Activated CD4-positive, alpha-beta memory T cell treated with anti-CD3 and anti-CD28 coated beads, Interleukin-2, amount 10 ng/mL, durations not matched to agents 7 days and 5 days (primary cell): Measurements from ENCODE around the gene KIT. TPM values are rescaled to one million over a fixed set of nuclear protein-coding genes. Genes with fewer than 3 reads are reported as not detected.

Experiments used
- CTCF ChIA-PET: fragments of 350-600 bp; sonication (Branson Sonifier 250); formaldehyde crosslinking; loops from one replicate; lab custom pipeline; 2021; ENCODE audit warnings: antibody characterized with exemption, inconsistent platforms; lab: Charles Lee
- POLR2A ChIA-PET: fragments of 350-600 bp; sonication (Branson Sonifier 250); formaldehyde crosslinking; loops from one replicate; lab custom pipeline; 2021; ENCODE audit warnings: antibody characterized with exemption; lab: Charles Lee
- DNase-seq: peaks from one replicate; pipeline ENCODE4 v3.0.0-alpha.2; 2020
- H3K27ac Mint-ChIP-seq: one replicate; pipeline ENCODE4 v1.8.0; 2021; ENCODE audit warnings: mild to moderate bottlenecking, mixed read lengths
- H3K27me3 Mint-ChIP-seq: one replicate; pipeline ENCODE4 v1.8.0; 2021; ENCODE audit warnings: mixed read lengths
- H3K36me3 Mint-ChIP-seq: one replicate; pipeline ENCODE4 v1.8.0; 2021; ENCODE audit warnings: low read depth, mixed read lengths
- H3K4me1 Mint-ChIP-seq: one replicate; pipeline ENCODE4 v1.8.0; 2021; ENCODE audit warnings: mixed read lengths
- H3K4me3 Mint-ChIP-seq: one replicate; pipeline ENCODE4 v1.8.0; 2021; ENCODE audit warnings: mild to moderate bottlenecking, mixed read lengths
- H3K9me3 Mint-ChIP-seq: one replicate; pipeline ENCODE4 v1.8.0; 2021; ENCODE audit warnings: mixed read lengths
- total RNA-seq, 2 experiments: library from RNA; stranded (reverse); gene quantifications; one replicate each; pipeline ENCODE4 v1.2.3, GENCODE V29; 2021

Gene KIT
- total RNA-seq, 2 experiments from 2014 or later, result 0.65 to 0.73 TPM

DNA sequence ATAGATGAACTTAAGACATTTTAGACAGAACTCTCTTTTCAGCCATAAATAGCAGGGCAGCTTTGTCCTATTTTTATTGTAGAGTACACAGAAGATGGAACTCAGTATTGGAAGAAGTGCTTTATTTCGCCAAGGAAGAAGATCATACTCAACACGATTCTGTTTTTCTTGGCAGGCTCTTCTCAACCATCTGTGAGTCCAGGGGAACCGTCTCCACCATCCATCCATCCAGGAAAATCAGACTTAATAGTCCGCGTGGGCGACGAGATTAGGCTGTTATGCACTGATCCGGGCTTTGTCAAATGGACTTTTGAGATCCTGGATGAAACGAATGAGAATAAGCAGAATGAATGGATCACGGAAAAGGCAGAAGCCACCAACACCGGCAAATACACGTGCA, 37.6 kb downstream of the KIT start:
- no peak overlapping the region for H3K4me3 Mint-ChIP-seq
- DNase-seq, result no peak
- no peaks in the 10 kb centered on the region for H3K36me3 Mint-ChIP-seq
- H3K27me3 Mint-ChIP-seq, result peaks cover 1% of the 10 kb centered on the region
- ChIA-PET CTCF (no interaction called here), POLR2A (no interaction called here)
- no peaks in the 10 kb centered on the region for H3K9me3 Mint-ChIP-seq
- no peaks in the 10 kb centered on the region for H3K4me1 Mint-ChIP-seq
- H3K27ac Mint-ChIP-seq, result no peak overlapping the region

DNA sequence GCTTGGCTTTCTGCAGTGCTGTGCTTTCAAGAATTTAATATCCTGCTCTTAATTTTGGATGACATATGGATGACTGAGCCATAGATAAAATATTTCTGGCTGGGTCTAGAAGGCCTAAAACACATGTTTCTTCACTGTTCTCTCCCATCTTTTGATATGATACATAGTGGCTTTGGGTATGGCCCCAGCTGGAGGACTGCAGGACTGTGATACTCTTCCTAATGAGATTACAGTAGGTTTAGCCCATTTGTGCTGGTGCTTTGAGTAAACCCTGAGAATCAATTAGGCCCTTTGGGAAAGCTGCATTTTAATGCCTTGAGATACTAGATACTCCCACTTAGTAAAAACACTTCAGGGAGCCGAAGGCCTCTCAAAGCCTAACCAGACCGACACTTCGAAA, 38.0 kb downstream of the KIT start:
- Mint-ChIP-seq H3K36me3 (no peaks in the 10 kb centered on the region), H3K4me3 (no peak overlapping the region), H3K9me3 (no peaks in the 10 kb centered on the region), H3K27ac (no peak overlapping the region), H3K4me1 (no peaks in the 10 kb centered on the region), H3K27me3 (peaks cover 1% of the 10 kb centered on the region)
- DNase-seq, result no peak
- POLR2A ChIA-PET, result no interaction called here
- CTCF ChIA-PET, result no interaction called here

DNA sequence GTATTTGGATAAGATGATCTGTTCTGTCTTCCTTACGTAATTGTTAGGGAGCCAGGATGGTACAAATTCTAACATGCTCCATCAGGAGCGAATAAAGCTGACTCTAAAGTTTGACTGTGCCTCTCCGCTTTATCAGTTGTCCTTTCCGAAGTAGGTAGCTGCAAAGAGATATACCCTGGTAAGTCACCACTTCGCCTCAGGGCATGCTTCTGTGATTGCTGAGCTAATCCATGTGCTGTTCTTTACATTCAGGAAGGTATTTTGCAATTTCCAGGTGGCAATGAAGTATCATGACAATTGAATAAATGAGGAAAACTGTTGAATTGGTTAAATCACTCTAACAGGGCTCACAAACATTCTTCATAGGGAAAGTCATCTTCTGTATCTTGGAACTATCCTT, 38.9 kb downstream of the KIT start:
- H3K36me3 Mint-ChIP-seq, result no peaks in the 10 kb centered on the region
- H3K9me3 Mint-ChIP-seq, result no peaks in the 10 kb centered on the region
- no peak overlapping the region for H3K4me3 Mint-ChIP-seq
- no peak overlapping the region for H3K27ac Mint-ChIP-seq
- DNase-seq, result no peak
- no peaks in the 10 kb centered on the region for H3K4me1 Mint-ChIP-seq
- peaks cover 1% of the 10 kb centered on the region for H3K27me3 Mint-ChIP-seq
- POLR2A ChIA-PET, result no interaction called here
- CTCF ChIA-PET, result no interaction called here

DNA sequence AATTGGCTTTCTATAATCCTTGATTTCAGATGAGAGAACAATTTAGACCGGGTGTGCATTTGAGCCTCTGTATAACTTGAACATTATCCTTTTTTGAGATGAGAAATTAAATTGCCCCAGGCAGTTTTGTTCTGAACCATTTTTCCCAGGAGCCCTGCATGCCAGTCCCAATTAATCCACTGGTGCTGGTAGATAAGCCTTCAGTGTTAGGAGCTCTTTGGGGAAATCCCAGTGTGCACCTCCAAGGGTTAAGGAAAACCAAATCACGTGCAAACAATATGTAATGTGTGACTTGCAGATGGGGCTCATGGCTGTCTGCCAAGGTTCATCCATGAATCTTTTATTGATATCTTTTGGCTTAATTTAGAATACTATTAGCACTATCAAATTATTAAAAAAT, 43.2 kb downstream of the KIT start:
- no peak for DNase-seq
- POLR2A ChIA-PET, result no interaction called here
- H3K27ac Mint-ChIP-seq, result no peak overlapping the region
- no peaks in the 10 kb centered on the region for H3K4me1 Mint-ChIP-seq
- no peaks in the 10 kb centered on the region for H3K36me3 Mint-ChIP-seq
- H3K4me3 Mint-ChIP-seq, result no peak overlapping the region
- CTCF ChIA-PET, result no interaction called here
- H3K9me3 Mint-ChIP-seq, result no peaks in the 10 kb centered on the region
- peaks cover 2% of the 10 kb centered on the region for H3K27me3 Mint-ChIP-seq

DNA sequence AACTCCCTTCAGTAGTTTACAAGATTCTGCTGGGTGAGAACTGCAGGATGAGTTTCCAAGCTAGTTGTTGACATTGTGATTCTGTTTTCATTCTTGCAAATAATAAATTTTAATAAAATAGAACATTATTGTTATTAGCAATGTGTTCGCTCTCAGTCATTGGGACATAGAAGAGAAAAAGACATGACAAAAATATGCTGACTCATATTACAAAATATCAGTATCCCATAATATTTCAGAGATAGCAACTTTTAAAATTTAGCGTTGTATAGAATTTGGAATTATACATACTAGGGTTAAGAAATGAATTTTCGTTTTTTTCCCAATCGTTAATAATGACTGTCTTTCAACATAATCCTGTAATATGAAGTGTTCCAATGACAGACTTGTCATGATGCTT, 45.4 kb downstream of the KIT start:
- Mint-ChIP-seq H3K4me3 (no peak overlapping the region), H3K4me1 (peaks cover 6% of the 10 kb centered on the region), H3K36me3 (no peaks in the 10 kb centered on the region), H3K9me3 (no peaks in the 10 kb centered on the region), H3K27me3 (peaks cover 2% of the 10 kb centered on the region), H3K27ac (no peak overlapping the region)
- ChIA-PET CTCF (no interaction called here), POLR2A (no interaction called here)
- no peak for DNase-seq

DNA sequence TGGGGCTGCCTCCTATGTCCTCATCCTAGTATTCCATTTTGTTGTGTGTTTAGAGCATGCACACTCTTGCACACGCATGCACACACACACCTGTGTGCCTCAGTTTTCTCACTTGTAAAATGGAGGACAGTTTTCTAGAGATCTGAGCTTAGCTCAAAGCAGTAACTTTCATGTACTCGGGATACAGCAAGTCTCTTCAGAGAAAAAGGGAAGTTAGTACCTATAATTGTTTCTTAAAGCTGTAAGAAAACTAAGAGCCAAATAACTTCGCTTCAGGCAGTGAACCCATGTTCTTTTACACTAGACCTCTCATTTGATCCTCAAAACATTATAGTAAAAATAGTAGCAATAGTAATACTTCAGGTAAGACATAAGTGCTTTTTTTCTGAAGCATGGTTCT, 49.6 kb downstream of the KIT start:
- H3K9me3 Mint-ChIP-seq, result no peaks in the 10 kb centered on the region

DNA sequence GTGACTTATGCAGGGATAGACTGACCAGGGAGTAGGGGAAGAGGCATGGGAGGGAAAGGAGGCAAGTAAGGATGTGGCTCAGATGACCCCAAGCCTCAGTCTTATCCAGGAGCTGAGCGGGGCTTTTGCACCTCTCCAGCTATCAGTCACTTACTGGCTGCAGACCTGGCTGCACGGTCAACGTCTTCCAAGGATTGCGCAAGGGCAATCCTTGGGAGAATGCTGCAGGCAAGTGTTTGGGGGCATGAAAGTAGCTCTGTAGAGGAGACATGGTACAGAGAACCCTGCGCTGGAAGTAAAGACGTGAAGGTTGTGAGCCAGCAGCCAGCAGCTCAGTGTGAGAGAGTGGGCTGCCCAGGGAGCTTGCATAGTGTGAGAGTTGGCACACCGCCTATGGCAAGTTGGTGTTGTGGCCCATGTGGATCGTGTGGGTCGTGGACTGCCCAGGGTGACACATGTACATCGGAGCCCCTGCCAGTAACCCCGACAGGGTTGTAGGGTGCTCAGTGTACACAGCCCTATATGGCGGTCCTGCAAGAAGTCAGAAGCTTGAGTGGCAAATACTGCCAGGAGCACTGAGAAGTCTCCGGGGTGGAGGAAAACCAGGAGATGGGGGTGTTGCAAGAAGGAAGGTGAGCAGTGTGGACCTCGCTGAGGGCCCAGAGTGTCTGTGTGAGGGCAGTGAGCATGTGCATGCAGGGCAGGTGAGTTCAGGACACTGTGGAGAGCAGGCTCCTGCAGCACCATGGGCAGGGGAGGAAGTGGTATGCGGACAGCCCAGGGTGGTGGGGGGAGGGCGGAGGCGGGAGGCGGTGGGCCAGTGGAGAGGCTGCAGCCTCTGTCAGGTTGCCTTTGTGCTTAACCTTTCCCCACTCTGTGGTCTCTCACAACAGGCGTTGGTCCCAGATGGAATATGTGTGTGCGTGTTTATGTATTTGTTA, 50.9 kb downstream of the KIT start:
- POLR2A ChIA-PET, result no interaction called here
- no peak for DNase-seq
- CTCF ChIA-PET, result no interaction called here
- Mint-ChIP-seq H3K4me3 (no peak overlapping the region), H3K9me3 (no peaks in the 10 kb centered on the region), H3K4me1 (peaks cover 25% of the 10 kb centered on the region), H3K27ac (peak overlapping the region; percentile 63), H3K36me3 (no peaks in the 10 kb centered on the region), H3K27me3 (peaks cover 2% of the 10 kb centered on the region)

More for the DNA sequence above, 49.6 kb downstream of the KIT start:
- ChIA-PET POLR2A (no interaction called here), CTCF (no interaction called here)
- no peak for DNase-seq
- peaks cover 2% of the 10 kb centered on the region for H3K27me3 Mint-ChIP-seq
- no peak overlapping the region for H3K4me3 Mint-ChIP-seq
- H3K36me3 Mint-ChIP-seq, result no peaks in the 10 kb centered on the region
- peaks cover 25% of the 10 kb centered on the region for H3K4me1 Mint-ChIP-seq
- H3K27ac Mint-ChIP-seq, result no peak overlapping the region

DNA sequence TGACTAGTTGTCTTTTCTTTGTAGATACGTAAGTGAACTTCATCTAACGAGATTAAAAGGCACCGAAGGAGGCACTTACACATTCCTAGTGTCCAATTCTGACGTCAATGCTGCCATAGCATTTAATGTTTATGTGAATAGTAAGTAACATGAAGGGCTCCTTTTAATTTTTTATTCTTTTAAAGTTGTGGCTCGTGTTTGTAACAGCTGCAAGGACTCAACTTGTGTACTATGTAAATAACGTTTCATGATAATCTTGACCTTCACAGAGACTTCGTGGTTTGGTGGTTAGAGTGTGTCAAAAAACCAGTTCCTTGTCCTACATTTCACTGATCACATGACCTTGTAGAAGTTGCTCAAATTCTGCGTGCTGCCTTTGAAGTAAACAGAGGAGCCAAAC, 51.6 kb downstream of the KIT start:
- H3K27me3 Mint-ChIP-seq, result peaks cover 2% of the 10 kb centered on the region
- H3K36me3 Mint-ChIP-seq, result no peaks in the 10 kb centered on the region
- no peak overlapping the region for H3K4me3 Mint-ChIP-seq
- H3K9me3 Mint-ChIP-seq, result no peaks in the 10 kb centered on the region
- peak overlapping the region; percentile 63 for H3K27ac Mint-ChIP-seq
- ChIA-PET CTCF (no interaction called here), POLR2A (no interaction called here)
- peaks cover 25% of the 10 kb centered on the region for H3K4me1 Mint-ChIP-seq
- no peak for DNase-seq

DNA sequence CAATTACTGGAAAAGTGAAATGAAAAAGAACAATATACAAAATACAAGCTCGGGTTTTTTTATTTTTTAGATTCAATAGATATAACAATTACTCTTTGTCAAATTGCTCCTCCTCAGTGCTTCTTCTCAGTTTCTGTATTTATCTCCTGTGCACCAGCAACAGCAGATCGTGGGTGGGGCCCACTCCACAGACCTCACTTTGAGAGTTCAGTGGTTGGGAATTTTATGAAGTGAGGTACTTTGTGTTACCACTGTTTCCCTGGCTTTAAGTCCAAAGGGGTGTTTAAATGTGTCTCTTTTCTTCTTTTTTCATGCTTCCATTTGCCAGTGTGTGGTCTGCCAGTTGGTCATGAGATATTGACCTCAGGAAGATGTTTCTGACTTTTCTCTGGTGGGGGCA, 54.4 kb downstream of the KIT start:
- H3K9me3 Mint-ChIP-seq, result no peaks in the 10 kb centered on the region
- H3K4me1 Mint-ChIP-seq, result peaks cover 25% of the 10 kb centered on the region
- ChIA-PET CTCF (interaction anchor here (0.6 kb wide), 1 partner anchor 59 kb away, joined by 4 read pairs; no protein-coding TSS in a partner anchor), POLR2A (no interaction called here)
- no peaks in the 10 kb centered on the region for H3K36me3 Mint-ChIP-seq
- no peaks in the 10 kb centered on the region for H3K27me3 Mint-ChIP-seq
- no peak overlapping the region for H3K4me3 Mint-ChIP-seq
- H3K27ac Mint-ChIP-seq, result no peak overlapping the region
- no peak for DNase-seq

DNA sequence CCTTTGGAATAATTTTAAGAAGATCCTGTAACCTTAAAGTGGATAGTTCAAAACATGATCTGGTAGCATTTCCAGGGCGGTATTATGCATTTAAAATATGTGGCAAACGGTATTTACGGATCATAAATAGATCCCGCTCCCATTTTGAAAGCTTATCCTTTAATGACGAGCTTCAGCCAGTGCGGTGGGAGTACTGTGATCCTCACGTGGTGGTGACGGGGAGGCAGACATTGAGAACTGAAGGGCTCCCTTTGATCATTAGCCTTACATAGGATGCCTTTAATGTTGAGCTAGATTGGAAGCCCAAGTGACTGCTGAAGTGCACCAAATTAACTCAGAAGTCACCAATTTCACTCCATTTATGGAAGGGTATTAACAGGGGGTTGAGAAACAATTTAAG, 56.9 kb downstream of the KIT start:
- H3K27me3 Mint-ChIP-seq, result no peaks in the 10 kb centered on the region
- peaks cover 10% of the 10 kb centered on the region for H3K4me1 Mint-ChIP-seq
- no peak overlapping the region for H3K4me3 Mint-ChIP-seq
- ChIA-PET POLR2A (no interaction called here), CTCF (no interaction called here)
- DNase-seq, result no peak
- no peaks in the 10 kb centered on the region for H3K9me3 Mint-ChIP-seq
- H3K27ac Mint-ChIP-seq, result no peak overlapping the region
- H3K36me3 Mint-ChIP-seq, result no peaks in the 10 kb centered on the region

DNA sequence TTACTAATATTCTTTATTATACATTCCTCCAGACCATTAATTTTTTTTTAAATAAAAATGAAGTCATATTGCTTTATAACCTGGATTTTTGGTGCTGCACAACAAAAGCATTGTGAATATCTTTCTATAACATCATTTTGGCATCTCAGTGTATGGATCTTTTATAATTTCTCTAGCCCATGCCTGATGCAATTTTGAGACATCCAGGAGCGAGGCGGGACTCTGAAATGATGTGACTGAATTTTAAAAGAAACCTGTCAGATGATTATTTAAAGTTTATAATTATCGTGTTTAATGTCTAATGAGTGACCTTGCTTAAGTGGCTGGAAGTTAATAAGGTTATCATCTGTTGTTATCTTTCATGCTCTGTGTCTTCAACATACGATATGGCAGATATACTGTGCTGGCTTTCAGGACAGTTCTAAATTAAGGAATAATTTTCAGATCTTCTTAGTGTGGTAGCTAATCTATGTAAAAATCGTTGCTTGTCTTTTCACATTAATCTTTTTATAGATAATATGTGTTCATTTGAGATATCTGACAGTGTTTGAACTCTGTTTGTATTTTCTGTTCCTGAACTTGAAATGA, 58.8 kb downstream of the KIT start:
- Mint-ChIP-seq H3K36me3 (no peaks in the 10 kb centered on the region), H3K27ac (no peak overlapping the region), H3K9me3 (no peaks in the 10 kb centered on the region), H3K4me1 (peaks cover 1% of the 10 kb centered on the region), H3K27me3 (no peaks in the 10 kb centered on the region), H3K4me3 (no peak overlapping the region)
- ChIA-PET CTCF (no interaction called here), POLR2A (no interaction called here)
- no peak for DNase-seq

DNA sequence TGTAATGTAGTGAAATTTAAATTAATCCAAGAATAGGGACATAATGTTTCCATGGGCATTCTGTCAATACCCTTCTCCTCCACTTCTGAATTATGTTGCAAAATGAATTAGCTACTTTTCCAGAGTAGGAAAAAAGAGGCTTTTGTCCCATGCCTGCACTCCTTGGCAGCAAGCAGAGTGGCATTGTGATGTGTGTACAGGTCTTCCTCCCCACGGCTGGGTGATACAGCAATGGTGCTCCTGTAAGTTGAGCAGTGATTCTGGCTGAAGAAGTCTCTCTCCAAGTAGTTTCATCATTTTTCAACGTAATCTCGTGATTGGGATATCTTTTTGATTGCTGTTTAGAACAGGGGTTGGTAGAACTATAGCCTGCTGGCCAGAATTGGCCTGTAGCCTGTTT, 59.9 kb downstream of the KIT start:
- Mint-ChIP-seq H3K4me3 (no peak overlapping the region), H3K36me3 (no peaks in the 10 kb centered on the region), H3K4me1 (no peaks in the 10 kb centered on the region), H3K9me3 (no peaks in the 10 kb centered on the region), H3K27me3 (no peaks in the 10 kb centered on the region), H3K27ac (no peak overlapping the region)
- ChIA-PET POLR2A (no interaction called here), CTCF (no interaction called here)
- DNase-seq, result no peak

DNA sequence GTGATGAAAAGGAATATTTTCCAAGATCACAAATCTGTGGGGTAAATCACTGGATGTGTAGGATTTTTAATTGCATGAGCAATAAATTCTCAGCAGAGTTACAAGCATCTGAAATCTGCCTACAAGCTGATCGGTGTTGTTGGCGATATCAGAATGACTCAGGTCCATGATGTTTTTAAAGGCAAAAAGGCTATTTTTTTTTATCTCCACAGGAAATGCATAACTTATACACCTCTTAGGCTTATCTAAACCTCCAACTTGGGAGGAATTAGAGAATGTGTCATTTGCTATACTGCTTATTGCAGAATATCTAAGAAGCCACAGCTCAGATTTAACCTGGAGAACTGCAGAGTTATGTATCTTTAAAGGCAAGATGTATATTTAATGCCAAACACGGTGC, 61.6 kb downstream of the KIT start:
- Mint-ChIP-seq H3K4me3 (no peak overlapping the region), H3K36me3 (no peaks in the 10 kb centered on the region), H3K27ac (no peak overlapping the region), H3K9me3 (no peaks in the 10 kb centered on the region), H3K27me3 (no peaks in the 10 kb centered on the region), H3K4me1 (no peaks in the 10 kb centered on the region)
- CTCF ChIA-PET, result no interaction called here
- POLR2A ChIA-PET, result no interaction called here
- DNase-seq, result no peak

DNA sequence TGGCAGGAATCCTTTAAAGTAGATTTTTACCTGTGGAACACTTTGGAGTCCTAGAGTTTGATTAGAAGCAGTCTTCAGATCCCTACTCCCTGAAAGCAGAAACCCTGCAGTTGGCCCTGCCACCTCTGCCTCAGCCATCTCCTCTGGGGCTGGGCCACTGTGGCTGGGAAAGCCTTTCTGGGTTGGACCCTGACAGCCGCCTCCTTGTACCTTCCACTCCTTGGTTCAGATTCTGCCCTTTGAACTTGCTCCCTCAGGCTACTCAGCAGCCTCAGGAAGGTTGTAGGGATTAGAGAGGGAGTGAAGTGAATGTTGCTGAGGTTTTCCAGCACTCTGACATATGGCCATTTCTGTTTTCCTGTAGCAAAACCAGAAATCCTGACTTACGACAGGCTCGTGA, 65.5 kb downstream of the KIT start:
- DNase-seq, result no peak
- no peaks in the 10 kb centered on the region for H3K27me3 Mint-ChIP-seq
- POLR2A ChIA-PET, result no interaction called here
- no peak overlapping the region for H3K27ac Mint-ChIP-seq
- H3K36me3 Mint-ChIP-seq, result no peaks in the 10 kb centered on the region
- CTCF ChIA-PET, result no interaction called here
- H3K9me3 Mint-ChIP-seq, result no peaks in the 10 kb centered on the region
- no peak overlapping the region for H3K4me3 Mint-ChIP-seq
- no peaks in the 10 kb centered on the region for H3K4me1 Mint-ChIP-seq
